Measurements from ENCODE around the gene APEH. TPM values are rescaled to one million over a fixed set of nuclear protein-coding genes. Genes with fewer than 3 reads are reported as not detected.

The APEH gene
- total and polyA plus RNA-seq, 2 donors (not counting 1 experiment from before 2014, with no cell fraction given): 79.4 to 96.2 TPM

DNA sequence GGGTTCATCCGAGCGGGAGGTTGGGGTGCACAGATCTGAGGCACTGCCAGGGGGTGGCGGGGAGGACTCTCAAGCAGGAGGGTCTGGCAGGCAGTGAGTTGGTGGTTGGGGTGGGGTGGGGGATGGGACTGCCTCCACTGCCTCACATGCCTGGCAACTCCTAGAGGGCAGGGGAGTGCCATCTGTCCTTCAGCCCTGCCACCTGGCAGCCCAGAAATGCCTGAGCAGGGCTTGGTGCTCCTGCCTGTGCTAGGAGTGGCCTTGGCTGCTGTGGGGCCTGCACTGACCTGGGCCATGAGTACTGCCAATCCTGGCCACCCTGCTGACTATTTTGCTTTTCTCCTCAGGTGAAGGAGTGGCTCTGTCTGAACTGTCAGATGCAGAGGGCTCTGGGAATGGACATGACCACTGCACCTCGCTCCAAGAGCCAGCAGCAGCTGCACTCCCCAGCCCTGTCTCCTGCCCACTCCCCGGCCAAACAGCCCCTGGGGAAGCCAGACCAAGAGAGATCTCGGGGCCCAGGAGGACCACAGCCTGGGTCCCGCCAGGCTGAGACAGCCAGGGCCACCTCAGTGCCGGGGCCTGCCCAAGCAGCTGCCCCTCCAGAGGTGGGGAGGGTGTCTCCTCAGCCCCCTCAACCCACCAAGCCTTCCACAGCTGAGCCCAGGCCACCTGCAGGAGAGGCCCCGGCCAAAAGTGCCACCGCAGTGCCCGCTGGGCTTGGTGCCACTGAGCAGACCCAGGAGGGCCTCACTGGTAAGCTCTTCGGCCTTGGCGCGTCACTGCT is 32.0 kb upstream of the APEH start:
- H3K27me3 Mint-ChIP-seq: peaks cover 3% of the 10 kb centered on the region
- H3K4me3 ChIP-seq (ENCODE audit: control extremely low read depth in 1 of 5, extremely low read depth in 1 of 5, insufficient read depth in 1 of 5, low read depth in 2 of 5, low read length in 4 of 5): no peak overlapping the region
- 89% methylated on average over 12 of the region's 14 CpGs for WGBS (ENCODE audit: insufficient coverage)
- H3K4me1 ChIP-seq (ENCODE audit: control insufficient read depth in 2 of 2, insufficient read depth in 2 of 2, low read length in 2 of 2): no peaks in the 10 kb centered on the region
- H3K9ac ChIP-seq (ENCODE audit: low read length): no peak overlapping the region
- no peak overlapping the region for H3K27ac Mint-ChIP-seq
- DNase-seq: no peak
- no peak overlapping the region for H2AFZ ChIP-seq (ENCODE audit: insufficient read depth, low read depth, low read length, poor library complexity, severe bottlenecking)
- H3K4me1 Mint-ChIP-seq: no peaks in the 10 kb centered on the region
- no peak for ATAC-seq (ENCODE audit: low read depth)
- ChIA-PET CTCF (no interaction called here), POLR2A (no interaction called here)
- intact Hi-C loops (cut with micrococcal nuclease): no loop called here
- no peaks in the 10 kb centered on the region for H3K9me3 Mint-ChIP-seq (ENCODE audit: insufficient read depth)
- H3K27ac ChIP-seq (ENCODE audit: low read length in 2 of 2): no peak overlapping the region
- no peaks in the 10 kb centered on the region for H3K36me3 ChIP-seq (replicated peaks in 1 of 2; ENCODE audit: control extremely low read depth in 1 of 2, control insufficient read depth in 1 of 2, extremely low read depth in 1 of 2, insufficient read depth in 2 of 2, low read length in 1 of 2)
- H3K4me2 ChIP-seq (replicated peaks; ENCODE audit: low read depth, low read length, poor library complexity, severe bottlenecking): no peak overlapping the region
- no peaks in the 10 kb centered on the region for H3K27me3 ChIP-seq (replicated peaks in 1 of 4; ENCODE audit: control extremely low read depth in 1 of 4, control insufficient read depth in 3 of 4, insufficient read depth in 4 of 4, low read length in 3 of 4)
- no peaks in the 10 kb centered on the region for H4K20me1 ChIP-seq (ENCODE audit: control insufficient read depth, insufficient read depth, low read length, poor library complexity, severe bottlenecking)
- H3K4me3 Mint-ChIP-seq: no peak overlapping the region
- no peaks in the 10 kb centered on the region for H3K79me2 ChIP-seq (ENCODE audit: control insufficient read depth, insufficient read depth, low read length)
- H3K9me3 ChIP-seq (ENCODE audit: control extremely low read depth in 1 of 3, control insufficient read depth in 2 of 3, insufficient read depth in 1 of 3, low read length in 2 of 3): no peaks in the 10 kb centered on the region
- TF ChIP-seq, protein P1, sequence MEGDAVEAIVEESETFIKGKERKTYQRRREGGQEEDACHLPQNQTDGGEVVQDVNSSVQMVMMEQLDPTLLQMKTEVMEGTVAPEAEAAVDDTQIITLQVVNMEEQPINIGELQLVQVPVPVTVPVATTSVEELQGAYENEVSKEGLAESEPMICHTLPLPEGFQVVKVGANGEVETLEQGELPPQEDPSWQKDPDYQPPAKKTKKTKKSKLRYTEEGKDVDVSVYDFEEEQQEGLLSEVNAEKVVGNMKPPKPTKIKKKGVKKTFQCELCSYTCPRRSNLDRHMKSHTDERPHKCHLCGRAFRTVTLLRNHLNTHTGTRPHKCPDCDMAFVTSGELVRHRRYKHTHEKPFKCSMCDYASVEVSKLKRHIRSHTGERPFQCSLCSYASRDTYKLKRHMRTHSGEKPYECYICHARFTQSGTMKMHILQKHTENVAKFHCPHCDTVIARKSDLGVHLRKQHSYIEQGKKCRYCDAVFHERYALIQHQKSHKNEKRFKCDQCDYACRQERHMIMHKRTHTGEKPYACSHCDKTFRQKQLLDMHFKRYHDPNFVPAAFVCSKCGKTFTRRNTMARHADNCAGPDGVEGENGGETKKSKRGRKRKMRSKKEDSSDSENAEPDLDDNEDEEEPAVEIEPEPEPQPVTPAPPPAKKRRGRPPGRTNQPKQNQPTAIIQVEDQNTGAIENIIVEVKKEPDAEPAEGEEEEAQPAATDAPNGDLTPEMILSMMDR (IDR thresholded peaks at IDR 0.05): no peak
- no peak for TF ChIP-seq EZH2 (IDR thresholded peaks at IDR 0.05; ENCODE audit: borderline replicate concordance, insufficient read depth, low read depth, low read length, poor library complexity, severe bottlenecking)

DNA sequence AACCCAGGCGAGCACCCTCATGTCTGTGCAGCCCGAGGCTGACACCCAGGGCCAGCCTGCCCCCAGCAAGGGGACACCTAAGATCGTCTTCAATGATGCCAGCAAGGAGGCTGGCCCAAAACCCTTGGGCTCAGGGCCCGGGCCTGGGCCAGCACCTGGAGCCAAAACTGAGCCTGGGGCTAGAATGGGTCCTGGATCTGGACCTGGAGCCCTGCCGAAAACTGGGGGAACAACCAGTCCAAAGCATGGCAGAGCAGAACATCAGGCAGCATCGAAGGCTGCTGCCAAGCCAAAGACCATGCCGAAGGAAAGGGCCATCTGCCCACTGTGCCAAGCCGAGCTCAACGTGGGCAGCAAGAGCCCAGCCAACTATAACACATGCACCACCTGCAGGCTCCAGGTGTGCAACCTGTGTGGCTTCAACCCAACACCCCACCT is 31.4 kb upstream of the APEH start:
- CTCF ChIA-PET: no interaction called here
- intact Hi-C loops (cut with micrococcal nuclease): no loop called here

More for the DNA sequence above, 31.4 kb upstream of the APEH start:
- no peak overlapping the region for H2AFZ ChIP-seq (ENCODE audit: insufficient read depth, low read depth, low read length, poor library complexity, severe bottlenecking)
- H3K9me3 Mint-ChIP-seq (ENCODE audit: insufficient read depth): no peaks in the 10 kb centered on the region
- no peak overlapping the region for H3K9ac ChIP-seq (ENCODE audit: low read length)
- H3K9me3 ChIP-seq (ENCODE audit: control extremely low read depth in 1 of 3, control insufficient read depth in 2 of 3, insufficient read depth in 1 of 3, low read length in 2 of 3): no peaks in the 10 kb centered on the region
- no peak overlapping the region for H3K4me3 Mint-ChIP-seq
- POLR2A ChIA-PET: no interaction called here
- no peaks in the 10 kb centered on the region for H4K20me1 ChIP-seq (ENCODE audit: control insufficient read depth, insufficient read depth, low read length, poor library complexity, severe bottlenecking)
- TF ChIP-seq EZH2 (IDR thresholded peaks at IDR 0.05; ENCODE audit: borderline replicate concordance, insufficient read depth, low read depth, low read length, poor library complexity, severe bottlenecking): no peak
- TF ChIP-seq, protein P1 (IDR thresholded peaks at IDR 0.05): no peak
- H3K27ac ChIP-seq (ENCODE audit: low read length in 2 of 2): no peak overlapping the region
- no peaks in the 10 kb centered on the region for H3K4me1 ChIP-seq (ENCODE audit: control insufficient read depth in 2 of 2, insufficient read depth in 2 of 2, low read length in 2 of 2)
- 79% methylated on average over 9 of the region's 9 CpGs for WGBS (ENCODE audit: insufficient coverage)
- H3K4me2 ChIP-seq (replicated peaks; ENCODE audit: low read depth, low read length, poor library complexity, severe bottlenecking): no peak overlapping the region
- H3K27ac Mint-ChIP-seq: no peak overlapping the region
- H3K27me3 Mint-ChIP-seq: peaks cover 3% of the 10 kb centered on the region
- no peaks in the 10 kb centered on the region for H3K27me3 ChIP-seq (replicated peaks in 1 of 4; ENCODE audit: control extremely low read depth in 1 of 4, control insufficient read depth in 3 of 4, insufficient read depth in 4 of 4, low read length in 3 of 4)
- H3K36me3 ChIP-seq (replicated peaks in 1 of 2; ENCODE audit: control extremely low read depth in 1 of 2, control insufficient read depth in 1 of 2, extremely low read depth in 1 of 2, insufficient read depth in 2 of 2, low read length in 1 of 2): no peaks in the 10 kb centered on the region
- ATAC-seq (ENCODE audit: low read depth): no peak
- H3K4me1 Mint-ChIP-seq: no peaks in the 10 kb centered on the region
- H3K79me2 ChIP-seq (ENCODE audit: control insufficient read depth, insufficient read depth, low read length): no peaks in the 10 kb centered on the region
- no peak overlapping the region for H3K4me3 ChIP-seq (ENCODE audit: control extremely low read depth in 1 of 5, extremely low read depth in 1 of 5, insufficient read depth in 1 of 5, low read depth in 2 of 5, low read length in 4 of 5)
- DNase-seq: no peak

All from B cell (primary cell).